ENCODE data around the gene KRTAP10-8. TPM values are rescaled to one million over a fixed set of nuclear protein-coding genes. Genes with fewer than 3 reads are reported as not detected.
A peak's percentile ranks its signal among the peaks of the same experiment; 100 is the strongest.

Gene KRTAP10-8
- total RNA-seq, 6 experiments from 2014 or later: not detected

- no peaks in the 10 kb centered on the region for H3K27me3 ChIP-seq
- ATAC-seq (peak in 1 of 4 donors; percentile 29), DNase-seq (no peak)
- H3K4me1 ChIP-seq: no peaks in the 10 kb centered on the region
- intact Hi-C loops (cut with DNase I): no loop called here
- H3K36me3 ChIP-seq: no peaks in the 10 kb centered on the region
- no peak for TF ChIP-seq POLR2A (IDR thresholded peaks at IDR 0.05)
- TF ChIP-seq CTCF (IDR thresholded peaks at IDR 0.05): no peak
- WGBS (ENCODE audit: insufficient coverage, low coverage, low lambda C conversion rate, missing lambda C conversion rate): 71% methylated on average over 6 of the region's 18 CpGs
- no peak overlapping the region for H3K4me3 ChIP-seq
- peaks cover 0 to 7% (median 0%) of the 10 kb centered on the region in 4 donors for H3K9me3 ChIP-seq
- no peak overlapping the region for H3K27ac ChIP-seq
Measured at GRCh38 chr21:44628707-44629391, 17.0 kb downstream of the KRTAP10-8 start.

- ATAC-seq (no peak), DNase-seq (no peak)
- H3K27ac ChIP-seq: no peak overlapping the region
- TF ChIP-seq POLR2A (IDR thresholded peaks at IDR 0.05): no peak
- no peak for TF ChIP-seq CTCF (IDR thresholded peaks at IDR 0.05)
- 63% methylated on average over 2 of the region's 2 CpGs for WGBS (ENCODE audit: insufficient coverage, low coverage, low lambda C conversion rate, missing lambda C conversion rate)
- peaks cover 0 to 7% (median 0%) of the 10 kb centered on the region in 4 donors for H3K9me3 ChIP-seq
- H3K27me3 ChIP-seq: no peaks in the 10 kb centered on the region
- H3K4me3 ChIP-seq: no peak overlapping the region
- intact Hi-C loops (cut with DNase I): no loop called here
- no peaks in the 10 kb centered on the region for H3K36me3 ChIP-seq
- no peaks in the 10 kb centered on the region for H3K4me1 ChIP-seq
Measured at GRCh38 chr21:44630440-44630839, 18.6 kb downstream of the KRTAP10-8 start.

- no peak overlapping the region for H3K27ac ChIP-seq
- WGBS (ENCODE audit: insufficient coverage, low coverage, low lambda C conversion rate, missing lambda C conversion rate): 50% methylated on average over 1 of the region's 1 CpG
- no peak overlapping the region for H3K4me3 ChIP-seq
- H3K36me3 ChIP-seq: no peaks in the 10 kb centered on the region
- TF ChIP-seq POLR2A (IDR thresholded peaks at IDR 0.05) (no peak), CTCF (IDR thresholded peaks at IDR 0.05) (no peak)
- H3K27me3 ChIP-seq: no peaks in the 10 kb centered on the region
- intact Hi-C loops (cut with DNase I): no loop called here
- peaks cover 0 to 7% (median 0%) of the 10 kb centered on the region in 4 donors for H3K9me3 ChIP-seq
- ATAC-seq: no peak
- H3K4me1 ChIP-seq: no peaks in the 10 kb centered on the region
- no peak for DNase-seq
Measured at GRCh38 chr21:44632067-44632466, 20.2 kb downstream of the KRTAP10-8 start.

- H3K27me3 ChIP-seq: no peaks in the 10 kb centered on the region
- H3K9me3 ChIP-seq: peaks cover 0 to 4% (median 0%) of the 10 kb centered on the region in 4 donors
- no peak for TF ChIP-seq POLR2A (IDR thresholded peaks at IDR 0.05)
- no peak for TF ChIP-seq CTCF (IDR thresholded peaks at IDR 0.05)
- no peak overlapping the region for H3K27ac ChIP-seq
- DNase-seq (no peak), ATAC-seq (peak in 1 of 4 donors; percentile 27)
- no peaks in the 10 kb centered on the region for H3K36me3 ChIP-seq
- intact Hi-C loops (cut with DNase I): no loop called here
- no peaks in the 10 kb centered on the region for H3K4me1 ChIP-seq
- no peak overlapping the region for H3K4me3 ChIP-seq
- 72% methylated on average over 11 of the region's 15 CpGs for WGBS (ENCODE audit: insufficient coverage, low coverage, low lambda C conversion rate, missing lambda C conversion rate)
Measured at GRCh38 chr21:44636209-44637017, 24.5 kb downstream of the KRTAP10-8 start.
